ENCODE measurements around the gene SPECC1. TPM values are rescaled to one million over a fixed set of nuclear protein-coding genes. Genes with fewer than 3 reads are reported as not detected.

SPECC1 gene
- total and polyA plus RNA-seq, 2 donors (not counting 3 experiments of a cell fraction or from before 2014, with no cell fraction given): 5.3 to 20.4 TPM

DNA sequence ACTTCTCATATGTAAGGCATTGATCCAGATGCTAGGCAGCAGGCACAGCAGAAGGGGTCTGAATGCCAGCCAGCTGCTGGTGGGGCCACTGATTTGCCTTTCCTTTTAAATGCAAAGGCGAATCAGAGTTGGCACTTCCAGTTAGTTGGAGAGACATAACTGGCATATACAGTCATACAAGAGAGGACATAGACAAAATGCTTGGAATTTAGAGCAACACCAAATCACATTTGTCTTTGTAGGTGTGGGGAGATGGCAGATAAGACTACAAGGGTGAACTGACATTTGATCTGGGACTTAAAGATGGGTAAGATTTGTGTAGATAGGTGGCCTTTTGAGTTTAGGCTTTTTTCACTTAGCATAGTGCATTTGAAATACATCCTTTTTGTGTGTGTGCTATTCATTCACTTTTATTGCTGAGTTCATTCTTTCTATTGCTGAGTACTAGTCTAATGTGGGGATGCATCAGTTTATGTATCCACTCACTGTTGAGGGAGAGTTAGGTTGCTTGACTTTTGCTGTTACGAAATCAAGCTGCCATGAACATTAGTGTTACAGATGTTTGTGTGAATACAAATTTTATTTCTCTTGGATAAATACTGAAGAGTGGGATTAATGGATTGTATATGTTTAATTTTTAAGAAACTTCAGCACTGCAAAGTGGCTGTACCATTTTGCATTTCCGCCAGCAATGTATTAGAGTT lies 74.1 kb downstream of the SPECC1 start:
- Histone ChIP-seq H3K9me1 (replicated peaks; ENCODE audit: control insufficient read depth, extremely low read depth, insufficient read depth, low read length) (no peaks in the 10 kb centered on the region), H2AFZ (ENCODE audit: low read depth, low read length) (no peak overlapping the region), H3K9me3 (replicated peaks; ENCODE audit: control insufficient read depth, insufficient read depth, low read length) (no peaks in the 10 kb centered on the region), H3K4me3 (replicated peaks in 1 of 3; ENCODE audit: insufficient read depth in 1 of 3, low read depth in 1 of 3, low read length in 3 of 3) (no peak overlapping the region), H3K79me2 (ENCODE audit: control insufficient read depth, insufficient read depth, low read length) (no peaks in the 10 kb centered on the region), H3K27me3 (ENCODE audit: control insufficient read depth in 2 of 2, insufficient read depth in 2 of 2, low read length in 2 of 2) (no peaks in the 10 kb centered on the region), H3K4me2 (ENCODE audit: insufficient read depth, low read length) (no peak overlapping the region), H3K27ac (ENCODE audit: insufficient read depth, low read depth, low read length) (no peak overlapping the region), H3K36me3 (ENCODE audit: control insufficient read depth in 2 of 2, extremely low read depth in 1 of 2, insufficient read depth in 2 of 2, low read length in 2 of 2) (no peaks in the 10 kb centered on the region), H3K4me1 (ENCODE audit: control insufficient read depth, extremely low read depth, insufficient read depth, low read length) (no peaks in the 10 kb centered on the region), H3K9ac (replicated peaks; ENCODE audit: extremely low read depth, insufficient read depth, low read length) (no peak overlapping the region), H4K20me1 (replicated peaks; ENCODE audit: control insufficient read depth, extremely low read depth, insufficient read depth, low read length) (no peaks in the 10 kb centered on the region)
- DNase-seq (ENCODE audit: low read depth, low spot score) (no peak), FAIRE-seq (no peak)
- POLR2A ChIA-PET: no interaction called here
- CTCF ChIA-PET: no interaction called here
- TF ChIP-seq JUN (IDR thresholded peaks at IDR 0.05; ENCODE audit: borderline replicate concordance, insufficient read depth, insufficient read length, low read depth) (no peak), EZH2 (IDR thresholded peaks at IDR 0.05; ENCODE audit: borderline replicate concordance, low read depth, low read length, severe bottlenecking) (no peak), POLR2AphosphoS5 (IDR thresholded peaks at IDR 0.05; ENCODE audit: insufficient read depth, low read depth, low read length) (no peak), POLR2A (IDR thresholded peaks at IDR 0.05; ENCODE audit: low read depth, low read length) (no peak), MYC (IDR thresholded peaks at IDR 0.05; ENCODE audit: low read depth, low read length) (no peak), GATA2 (IDR thresholded peaks at IDR 0.05; ENCODE audit: insufficient read depth, insufficient read length, low read depth, low read length) (no peak), FOS (IDR thresholded peaks at IDR 0.05; ENCODE audit: borderline replicate concordance, insufficient read depth, low read length) (no peak)
- TF ChIP-seq, protein P1, sequence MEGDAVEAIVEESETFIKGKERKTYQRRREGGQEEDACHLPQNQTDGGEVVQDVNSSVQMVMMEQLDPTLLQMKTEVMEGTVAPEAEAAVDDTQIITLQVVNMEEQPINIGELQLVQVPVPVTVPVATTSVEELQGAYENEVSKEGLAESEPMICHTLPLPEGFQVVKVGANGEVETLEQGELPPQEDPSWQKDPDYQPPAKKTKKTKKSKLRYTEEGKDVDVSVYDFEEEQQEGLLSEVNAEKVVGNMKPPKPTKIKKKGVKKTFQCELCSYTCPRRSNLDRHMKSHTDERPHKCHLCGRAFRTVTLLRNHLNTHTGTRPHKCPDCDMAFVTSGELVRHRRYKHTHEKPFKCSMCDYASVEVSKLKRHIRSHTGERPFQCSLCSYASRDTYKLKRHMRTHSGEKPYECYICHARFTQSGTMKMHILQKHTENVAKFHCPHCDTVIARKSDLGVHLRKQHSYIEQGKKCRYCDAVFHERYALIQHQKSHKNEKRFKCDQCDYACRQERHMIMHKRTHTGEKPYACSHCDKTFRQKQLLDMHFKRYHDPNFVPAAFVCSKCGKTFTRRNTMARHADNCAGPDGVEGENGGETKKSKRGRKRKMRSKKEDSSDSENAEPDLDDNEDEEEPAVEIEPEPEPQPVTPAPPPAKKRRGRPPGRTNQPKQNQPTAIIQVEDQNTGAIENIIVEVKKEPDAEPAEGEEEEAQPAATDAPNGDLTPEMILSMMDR (IDR thresholded peaks at IDR 0.05; ENCODE audit: extremely low read depth in 1 of 2, insufficient read depth in 1 of 2, low read depth in 1 of 2, low read length in 2 of 2): no peak
- TF ChIP-seq, protein P2, sequence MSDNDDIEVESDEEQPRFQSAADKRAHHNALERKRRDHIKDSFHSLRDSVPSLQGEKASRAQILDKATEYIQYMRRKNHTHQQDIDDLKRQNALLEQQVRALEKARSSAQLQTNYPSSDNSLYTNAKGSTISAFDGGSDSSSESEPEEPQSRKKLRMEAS (IDR thresholded peaks at IDR 0.05; ENCODE audit: insufficient read depth, insufficient read length): no peak
- dilution Hi-C loops (cut with MboI; ENCODE audit: extremely low pct_ligation_motif_present, low sequenced_read_pairs) (no loop called here), intact Hi-C loops (cut with micrococcal nuclease) (no loop called here)
- no TSS peak for BruUV-seq (replicated peaks)
